HCT116 (cell line): Measurements from ENCODE around the gene PPP1R12B.

Source experiments
- ATF3 ChIP-seq: IDR thresholded peaks from 2 replicates; pipeline ENCODE4 v1.6.1; 2012
- CTCF ChIP-seq, 3 experiments: fragments of 200-600 bp in 1 of 3; sonication (generic) in 1 of 3; IDR thresholded peaks in 2 of 3; conservative IDR thresholded peaks in 1 of 3; 2 replicates each; pipeline ENCODE4 v1.5.1; 2012 to 2017; ENCODE audit warnings: low read depth in 2 of 3, low read length in 2 of 3, antibody characterized with exemption in 1 of 3, borderline replicate concordance in 1 of 3, control low read depth in 1 of 3, mild to moderate bottlenecking in 1 of 3, mixed read lengths in 1 of 3, mixed run types in 1 of 3, moderate library complexity in 1 of 3; ENCODE audit not compliant: insufficient read depth in 1 of 3
- ELF1 ChIP-seq: IDR thresholded peaks from 2 replicates; pipeline ENCODE4 v1.6.1; 2012; ENCODE audit warnings: low read depth, borderline replicate concordance
- EZH2 ChIP-seq: fragments of 200-600 bp; sonication (generic); IDR thresholded peaks from 2 replicates; pipeline ENCODE4 v1.6.1; 2017; ENCODE audit warnings: antibody characterized with exemption, mixed run types
- MAX ChIP-seq: IDR thresholded peaks from 2 replicates; pipeline ENCODE4 v1.6.1; 2012
- POLR2A ChIP-seq: IDR thresholded peaks from 2 replicates; pipeline ENCODE4 v1.7.0; 2011; ENCODE audit warnings: borderline replicate concordance; ENCODE audit not compliant: insufficient read depth, insufficient read length; ENCODE audit errors: extremely low read depth
- POLR2AphosphoS5 ChIP-seq: IDR thresholded peaks from 2 replicates; pipeline ENCODE4 v1.6.1; 2011; ENCODE audit warnings: mild to moderate bottlenecking, low read depth, low read length, moderate library complexity
- RAD21 ChIP-seq: IDR thresholded peaks from 2 replicates; pipeline ENCODE4 v1.6.1; 2012; ENCODE audit warnings: low read depth, mild to moderate bottlenecking
- SIN3A ChIP-seq: IDR thresholded peaks from 2 replicates; pipeline ENCODE4 v1.6.1; 2012; ENCODE audit warnings: low read depth
- SP1 ChIP-seq: IDR thresholded peaks from 2 replicates; pipeline ENCODE4 v1.6.1; 2012; ENCODE audit warnings: low read depth
- YY1 ChIP-seq: IDR thresholded peaks from 2 replicates; pipeline ENCODE4 v1.6.1; 2011; ENCODE audit warnings: low read length, low read depth, moderate library complexity, mild to moderate bottlenecking; ENCODE audit not compliant: insufficient replicate concordance; ENCODE audit errors: extremely low read depth
- ZFX ChIP-seq: fragments of 450-650 bp; IDR thresholded peaks from 2 replicates; pipeline ENCODE4 v1.6.1; 2017
- ZNF274 ChIP-seq: fragments of 200-500 bp; sonication (Bioruptor generic); IDR thresholded peaks from 2 replicates; pipeline ENCODE4 v1.6.1; 2014; ENCODE audit warnings: mild to moderate bottlenecking, low read depth, low read length, inconsistent platforms

- no peak for TF ChIP-seq EZH2
- TF ChIP-seq ZNF274: no peak
- TF ChIP-seq CTCF (IDR thresholded peaks at IDR 0.05 in 2 of 3, conservative IDR thresholded peaks at IDR 0.05 in 1 of 3; ENCODE audit: borderline replicate concordance in 1 of 3, insufficient read depth in 1 of 3, low read depth in 2 of 3, low read length in 2 of 3): no peak
- TF ChIP-seq SP1: no peak
- no peak for TF ChIP-seq POLR2A
- no peak for TF ChIP-seq ELF1
- no peak for TF ChIP-seq ATF3
- no peak for TF ChIP-seq MAX
- TF ChIP-seq POLR2AphosphoS5: no peak
- TF ChIP-seq YY1: no peak
- no peak for TF ChIP-seq RAD21
- TF ChIP-seq ZFX: no peak
- no peak for TF ChIP-seq SIN3A
These were observed 198.7 kb downstream of the PPP1R12B start for GRCh38 chr1:202547215-202547614.
